Activated naive CD4-positive, alpha-beta T cell treated with anti-CD3 and anti-CD28 coated beads, Interleukin-2, amount 50 U/mL, for 24 hours (primary cell): ENCODE data around the gene MAMDC2.
"Not testable (repeated sequence)": the region's sequence is repeated elsewhere in the genome, so short reads cannot be mapped to it uniquely, and the experiment has no call there.

Experiments
- H3K27ac Mint-ChIP-seq: one replicate; pipeline ENCODE4 v1.8.0; 2021; ENCODE audit warnings: mild to moderate bottlenecking, mixed read lengths
- H3K27me3 Mint-ChIP-seq: one replicate; pipeline ENCODE4 v1.8.0; 2021; ENCODE audit warnings: mixed read lengths
- H3K36me3 Mint-ChIP-seq: one replicate; pipeline ENCODE4 v1.8.0; 2021; ENCODE audit warnings: mixed read lengths
- H3K4me1 Mint-ChIP-seq: one replicate; pipeline ENCODE4 v1.8.0; 2021; ENCODE audit warnings: mixed read lengths
- H3K4me3 Mint-ChIP-seq: one replicate; pipeline ENCODE4 v1.8.0; 2021; ENCODE audit warnings: mild to moderate bottlenecking, mixed read lengths
- H3K9me3 Mint-ChIP-seq: one replicate; pipeline ENCODE4 v1.8.0; 2021; ENCODE audit warnings: mixed read lengths

The MAMDC2 gene

GRCh38 chr9:70205366-70206020, 161.8 kb downstream of the MAMDC2 start:
- H3K27me3 Mint-ChIP-seq, result no peaks in the 10 kb centered on the region
- peaks cover 4% of the 10 kb centered on the region for H3K36me3 Mint-ChIP-seq
- peaks cover 18% of the 10 kb centered on the region for H3K9me3 Mint-ChIP-seq
- H3K27ac Mint-ChIP-seq, result no peak overlapping the region
- no peaks in the 10 kb centered on the region for H3K4me1 Mint-ChIP-seq
- H3K4me3 Mint-ChIP-seq, result no peak overlapping the region

- Mint-ChIP-seq H3K27me3 (no peaks in the 10 kb centered on the region), H3K9me3 (peaks cover 27% of the 10 kb centered on the region), H3K27ac (no peak overlapping the region), H3K4me3 (no peak overlapping the region), H3K36me3 (peaks cover 32% of the 10 kb centered on the region), H3K4me1 (no peaks in the 10 kb centered on the region)
These were observed 173.4 kb downstream of the MAMDC2 start for GRCh38 chr9:70217029-70217428.

GRCh38 chr9:70218767-70219166, 175.1 kb downstream of the MAMDC2 start:
- no peaks in the 10 kb centered on the region for H3K27me3 Mint-ChIP-seq
- H3K4me3 Mint-ChIP-seq, result no peak overlapping the region
- H3K9me3 Mint-ChIP-seq, result peaks cover 18% of the 10 kb centered on the region
- no peak overlapping the region for H3K27ac Mint-ChIP-seq
- no peaks in the 10 kb centered on the region for H3K4me1 Mint-ChIP-seq
- H3K36me3 Mint-ChIP-seq, result peaks cover 23% of the 10 kb centered on the region

GRCh38 chr9:70220216-70220615, 176.6 kb downstream of the MAMDC2 start:
- no peak overlapping the region for H3K27ac Mint-ChIP-seq
- no peaks in the 10 kb centered on the region for H3K27me3 Mint-ChIP-seq
- H3K4me3 Mint-ChIP-seq, result no peak overlapping the region
- H3K36me3 Mint-ChIP-seq, result peaks cover 10% of the 10 kb centered on the region
- no peaks in the 10 kb centered on the region for H3K4me1 Mint-ChIP-seq
- H3K9me3 Mint-ChIP-seq, result peaks cover 4% of the 10 kb centered on the region

GRCh38 chr9:70222354-70222753, 178.7 kb downstream of the MAMDC2 start:
- Mint-ChIP-seq H3K36me3 (no peaks in the 10 kb centered on the region), H3K4me1 (no peaks in the 10 kb centered on the region), H3K27ac (no peak overlapping the region), H3K27me3 (no peaks in the 10 kb centered on the region), H3K4me3 (no peak overlapping the region), H3K9me3 (no peaks in the 10 kb centered on the region)

- H3K4me3 Mint-ChIP-seq, result no peak overlapping the region
- H3K9me3 Mint-ChIP-seq, result no peaks in the 10 kb centered on the region
- H3K27ac Mint-ChIP-seq, result no peak overlapping the region
- no peaks in the 10 kb centered on the region for H3K36me3 Mint-ChIP-seq
- H3K27me3 Mint-ChIP-seq, result no peaks in the 10 kb centered on the region
- no peaks in the 10 kb centered on the region for H3K4me1 Mint-ChIP-seq
These were observed 184.5 kb downstream of the MAMDC2 start for GRCh38 chr9:70228118-70228517.

- Mint-ChIP-seq H3K27me3 (no peaks in the 10 kb centered on the region), H3K9me3 (no peaks in the 10 kb centered on the region), H3K36me3 (no peaks in the 10 kb centered on the region), H3K4me1 (no peaks in the 10 kb centered on the region), H3K27ac (no peak overlapping the region), H3K4me3 (no peak overlapping the region)
These were observed 185.0 kb downstream of the MAMDC2 start for GRCh38 chr9:70228611-70229010.

GRCh38 chr9:70229026-70229425, 185.4 kb downstream of the MAMDC2 start:
- no peaks in the 10 kb centered on the region for H3K27me3 Mint-ChIP-seq
- no peaks in the 10 kb centered on the region for H3K9me3 Mint-ChIP-seq
- no peaks in the 10 kb centered on the region for H3K36me3 Mint-ChIP-seq
- no peaks in the 10 kb centered on the region for H3K4me1 Mint-ChIP-seq
- H3K27ac Mint-ChIP-seq, result no peak overlapping the region
- no peak overlapping the region for H3K4me3 Mint-ChIP-seq

- Mint-ChIP-seq H3K27ac (no peak overlapping the region), H3K4me3 (no peak overlapping the region), H3K27me3 (no peaks in the 10 kb centered on the region), H3K9me3 (no peaks in the 10 kb centered on the region), H3K36me3 (no peaks in the 10 kb centered on the region), H3K4me1 (no peaks in the 10 kb centered on the region)
These were observed 185.9 kb downstream of the MAMDC2 start for GRCh38 chr9:70229579-70229978.

GRCh38 chr9:70232476-70232875, 188.8 kb downstream of the MAMDC2 start:
- Mint-ChIP-seq H3K36me3 (peaks cover 2% of the 10 kb centered on the region), H3K9me3 (no peaks in the 10 kb centered on the region), H3K27ac (no peak overlapping the region), H3K4me3 (no peak overlapping the region), H3K4me1 (no peaks in the 10 kb centered on the region), H3K27me3 (no peaks in the 10 kb centered on the region)

GRCh38 chr9:70234208-70234607, 190.6 kb downstream of the MAMDC2 start:
- H3K27me3 Mint-ChIP-seq, H3K4me3 Mint-ChIP-seq, H3K4me1 Mint-ChIP-seq, H3K36me3 Mint-ChIP-seq, H3K9me3 Mint-ChIP-seq, H3K27ac Mint-ChIP-seq: not testable (repeated sequence)

- not testable (repeated sequence) for H3K9me3 Mint-ChIP-seq, H3K27ac Mint-ChIP-seq, H3K36me3 Mint-ChIP-seq, H3K4me3 Mint-ChIP-seq, H3K4me1 Mint-ChIP-seq, H3K27me3 Mint-ChIP-seq
These were observed 202.3 kb downstream of the MAMDC2 start for GRCh38 chr9:70245952-70246351.

GRCh38 chr9:70250221-70250620, 206.6 kb downstream of the MAMDC2 start:
- H3K9me3 Mint-ChIP-seq, result no peaks in the 10 kb centered on the region
- H3K27me3 Mint-ChIP-seq, result no peaks in the 10 kb centered on the region
- H3K36me3 Mint-ChIP-seq, result no peaks in the 10 kb centered on the region
- H3K4me3 Mint-ChIP-seq, result no peak overlapping the region
- H3K27ac Mint-ChIP-seq, result no peak overlapping the region
- peaks cover 6% of the 10 kb centered on the region for H3K4me1 Mint-ChIP-seq

- no peaks in the 10 kb centered on the region for H3K9me3 Mint-ChIP-seq
- peaks cover 4% of the 10 kb centered on the region for H3K36me3 Mint-ChIP-seq
- no peak overlapping the region for H3K4me3 Mint-ChIP-seq
- H3K27ac Mint-ChIP-seq, result no peak overlapping the region
- H3K4me1 Mint-ChIP-seq, result peaks cover 46% of the 10 kb centered on the region
- H3K27me3 Mint-ChIP-seq, result no peaks in the 10 kb centered on the region
These were observed 211.8 kb downstream of the MAMDC2 start for GRCh38 chr9:70255486-70255885.

GRCh38 chr9:70256123-70256551, 212.5 kb downstream of the MAMDC2 start:
- peak overlapping the region; percentile 74 for H3K27ac Mint-ChIP-seq
- no peak overlapping the region for H3K4me3 Mint-ChIP-seq

GRCh38 chr9:70257502-70257901, 213.9 kb downstream of the MAMDC2 start:
- Mint-ChIP-seq H3K4me3 (peak overlapping the region; percentile 93), H3K27ac (peak overlapping the region; percentile 94), H3K9me3 (no peaks in the 10 kb centered on the region), H3K4me1 (peaks cover 66% of the 10 kb centered on the region), H3K27me3 (no peaks in the 10 kb centered on the region), H3K36me3 (peaks cover 15% of the 10 kb centered on the region)

More at GRCh38 chr9:70256123-70256551, 212.5 kb downstream of the MAMDC2 start:
- Mint-ChIP-seq H3K4me1 (peaks cover 53% of the 10 kb centered on the region), H3K27me3 (no peaks in the 10 kb centered on the region), H3K9me3 (no peaks in the 10 kb centered on the region), H3K36me3 (peaks cover 6% of the 10 kb centered on the region)
